GM18868 (cell line): ENCODE results near the gene ORC1.

Experiments
- ATAC-seq: cut with Tn5 transposase; IDR thresholded peaks from one replicate; pipeline ENCODE4 v1.9.1; 2021; ENCODE audit warnings: mild to moderate bottlenecking, moderate library complexity; ENCODE audit not compliant: unreplicated experiment

Gene ORC1

GRCh38 chr1:52346653-52347052 lies 57.6 kb downstream of the ORC1 start:
- no peak for ATAC-seq

GRCh38 chr1:52345252-52345651 lies 59.0 kb downstream of the ORC1 start:
- no peak for ATAC-seq

GRCh38 chr1:52343979-52344378 lies 60.2 kb downstream of the ORC1 start:
- no peak for ATAC-seq

- no peak for ATAC-seq
Measured at GRCh38 chr1:52341655-52342260, 62.5 kb downstream of the ORC1 start.

- no peak for ATAC-seq
Measured at GRCh38 chr1:52337439-52337838, 66.8 kb downstream of the ORC1 start.

GRCh38 chr1:52334906-52335528 lies 69.2 kb downstream of the ORC1 start:
- ATAC-seq: no peak

GRCh38 chr1:52332411-52332810 lies 71.8 kb downstream of the ORC1 start:
- ATAC-seq: no peak

GRCh38 chr1:52328615-52329014 lies 75.6 kb downstream of the ORC1 start:
- no peak for ATAC-seq

GRCh38 chr1:52325786-52326185 lies 78.4 kb downstream of the ORC1 start:
- no peak for ATAC-seq

- ATAC-seq: no peak
Measured at GRCh38 chr1:52323731-52324130, 80.5 kb downstream of the ORC1 start.
